ENCODE results near the gene PHF21B.

GRCh38 chr22:44876921-44877320 lies 132.9 kb downstream of the PHF21B start:
- TF ChIP-seq POLR2A (IDR thresholded peaks at IDR 0.05; ENCODE audit: low read depth, low read length) = no peak
- TF ChIP-seq POLR2AphosphoS5 (IDR thresholded peaks at IDR 0.05; ENCODE audit: low read depth, low read length) = no peak
- no peak for TF ChIP-seq SPI1 (IDR thresholded peaks at IDR 0.05; ENCODE audit: low read depth, low read length)
- no peak for TF ChIP-seq TAF1 (IDR thresholded peaks at IDR 0.05; ENCODE audit: low read depth, low read length)
- TF ChIP-seq POU2F2 (IDR thresholded peaks at IDR 0.05; ENCODE audit: low read depth, low read length) = no peak
- TF ChIP-seq PAX5 (IDR thresholded peaks at IDR 0.05; ENCODE audit: insufficient read depth, low read length, severe bottlenecking) = no peak
